NCI-H1105 (cell line): Measurements from ENCODE around the gene ADCY2.

ENCODE experiments used
- DNase-seq: peaks from one replicate; lab custom pipeline; 2025; lab: John Stamatoyannopoulos, UW

The ADCY2 gene

DNA sequence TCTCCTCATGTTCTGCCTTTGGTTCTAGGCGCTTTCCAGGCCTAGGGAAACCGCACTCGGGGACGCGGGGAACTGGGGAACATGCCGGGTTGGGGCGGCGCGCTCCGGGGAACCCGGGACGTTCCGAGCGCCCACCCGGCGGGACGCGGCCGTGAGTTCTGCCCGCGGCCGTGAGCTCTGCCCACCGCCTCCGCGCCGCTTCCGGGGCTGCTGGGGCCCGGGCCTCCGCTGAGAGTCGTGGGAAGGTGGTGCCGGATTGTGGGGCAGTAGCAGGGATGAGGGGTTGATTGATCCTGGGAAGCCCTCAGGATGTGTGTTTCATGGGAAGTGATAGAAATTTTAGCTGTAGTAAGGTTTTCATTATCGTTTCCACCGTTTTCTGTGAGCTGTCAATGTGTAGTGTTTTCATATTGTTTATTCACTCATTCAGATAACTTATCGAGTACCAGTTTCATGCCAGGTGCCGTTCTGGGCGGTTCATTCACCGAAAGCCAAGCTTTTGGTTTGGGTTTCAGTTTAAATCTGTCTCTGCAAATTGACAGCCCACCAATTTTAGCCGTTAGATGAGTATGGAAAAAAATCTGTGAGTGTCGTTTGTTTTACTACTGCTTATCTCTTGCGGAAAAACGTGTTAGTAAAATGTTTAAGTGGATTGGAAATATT, 473.7 kb downstream of the ADCY2 start:
- no peak for DNase-seq

GRCh38 chr5:7871653-7872052, 475.7 kb downstream of the ADCY2 start:
- no peak for DNase-seq

GRCh38 chr5:7872517-7873130, 476.7 kb downstream of the ADCY2 start:
- DNase-seq: no peak

GRCh38 chr5:7873216-7873615, 477.3 kb downstream of the ADCY2 start:
- no peak for DNase-seq

GRCh38 chr5:7874639-7875038, 478.7 kb downstream of the ADCY2 start:
- DNase-seq: no peak

DNA sequence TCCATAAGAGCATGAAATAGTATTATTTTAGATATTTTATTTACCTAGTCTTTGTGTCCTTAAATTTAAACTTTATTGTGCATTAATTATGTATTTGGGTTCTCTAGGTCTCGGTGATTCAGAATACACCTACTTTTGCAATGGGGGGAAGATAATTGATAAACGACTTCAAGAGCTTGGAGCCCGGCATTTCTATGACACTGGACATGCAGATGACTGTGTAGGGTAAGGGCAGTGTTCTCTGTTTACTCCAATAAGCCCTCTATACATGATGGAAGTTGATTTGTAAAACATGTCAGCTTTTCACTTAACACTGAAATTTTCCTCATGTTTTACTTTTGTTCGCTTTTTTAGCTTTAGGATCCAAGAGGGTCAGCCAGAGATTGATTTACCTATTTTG, 479.2 kb downstream of the ADCY2 start:
- DNase-seq: no peak

DNA sequence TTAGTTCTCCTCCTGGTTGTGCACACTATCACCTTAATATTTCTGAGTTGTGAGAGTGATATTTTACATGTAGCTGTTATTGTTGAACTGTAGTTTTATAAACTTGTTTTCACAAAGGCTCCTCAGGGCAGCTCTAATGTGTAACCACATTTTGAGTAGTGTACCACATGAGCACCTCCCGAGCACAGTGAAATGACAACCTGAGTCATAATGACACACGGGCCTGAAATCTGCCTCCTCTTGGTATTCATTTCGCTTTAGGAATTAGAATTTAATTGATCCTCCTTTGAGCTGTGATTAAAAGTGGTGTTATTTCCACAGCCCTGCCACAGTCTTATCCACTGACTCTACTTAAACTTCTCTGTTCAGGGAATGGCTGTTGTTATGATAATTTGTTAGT, 480.9 kb downstream of the ADCY2 start:
- no peak for DNase-seq

GRCh38 chr5:7877851-7878250, 481.9 kb downstream of the ADCY2 start:
- no peak for DNase-seq

- no peak for DNase-seq
Measured at GRCh38 chr5:7878381-7878873, 482.5 kb downstream of the ADCY2 start.
